ENCODE results near the gene SLAMF6.
A peak's percentile ranks its signal among the peaks of the same experiment; 100 is the strongest.

The SLAMF6 gene

GRCh38 chr1:160541622-160542302, 18.7 kb upstream of the SLAMF6 start:
- Histone ChIP-seq H3K36me3 (ENCODE audit: insufficient read depth) (no peaks in the 10 kb centered on the region), H3K27me3 (ENCODE audit: insufficient read depth, low read depth) (no peaks in the 10 kb centered on the region), H3K4me3 (IDR thresholded peaks at IDR 0.05; ENCODE audit: insufficient read depth, low read depth, low read length) (no peak overlapping the region), H2AFZ (ENCODE audit: low read depth) (no peak overlapping the region), H3K4me2 (no peak overlapping the region), H3K79me2 (ENCODE audit: insufficient read depth, low read depth) (no peaks in the 10 kb centered on the region), H4K20me1 (ENCODE audit: insufficient read depth) (no peaks in the 10 kb centered on the region), H3K4me1 (ENCODE audit: low read depth, poor library complexity, severe bottlenecking) (peaks cover 25% of the 10 kb centered on the region), H3K9ac (no peak overlapping the region), H3K27ac (no peak overlapping the region)
- TF ChIP-seq CTCF (conservative IDR thresholded peaks at IDR 0.05; ENCODE audit: low read depth, low read length): no peak

- H3K79me2 ChIP-seq (ENCODE audit: insufficient read depth, low read depth): no peaks in the 10 kb centered on the region
- no peaks in the 10 kb centered on the region for H3K36me3 ChIP-seq (ENCODE audit: insufficient read depth)
- no peaks in the 10 kb centered on the region for H4K20me1 ChIP-seq (ENCODE audit: insufficient read depth)
- H3K4me3 ChIP-seq (IDR thresholded peaks at IDR 0.05; ENCODE audit: insufficient read depth, low read depth, low read length): no peak overlapping the region
- H3K4me1 ChIP-seq (ENCODE audit: low read depth, poor library complexity, severe bottlenecking): peaks cover 25% of the 10 kb centered on the region
- no peak for TF ChIP-seq CTCF (conservative IDR thresholded peaks at IDR 0.05; ENCODE audit: low read depth, low read length)
- H3K4me2 ChIP-seq: peak overlapping the region; percentile 7; the same call in 1 of the 2 replicates
- peak overlapping the region; percentile 8; the same call in 1 of the 2 replicates for H3K27ac ChIP-seq
- H3K27me3 ChIP-seq (ENCODE audit: insufficient read depth, low read depth): no peaks in the 10 kb centered on the region
- peak overlapping the region; percentile 26 for H2AFZ ChIP-seq (ENCODE audit: low read depth)
- no peak overlapping the region for H3K9ac ChIP-seq
Measured at GRCh38 chr1:160540859-160541233, 17.8 kb upstream of the SLAMF6 start.

- no peak for TF ChIP-seq CTCF (conservative IDR thresholded peaks at IDR 0.05; ENCODE audit: low read depth, low read length)
- H3K9ac ChIP-seq: no peak overlapping the region
- H3K27me3 ChIP-seq (ENCODE audit: insufficient read depth, low read depth): no peaks in the 10 kb centered on the region
- no peaks in the 10 kb centered on the region for H3K36me3 ChIP-seq (ENCODE audit: insufficient read depth)
- H3K27ac ChIP-seq: peak overlapping the region; percentile 8; the same call in 1 of the 2 replicates
- H3K79me2 ChIP-seq (ENCODE audit: insufficient read depth, low read depth): no peaks in the 10 kb centered on the region
- no peaks in the 10 kb centered on the region for H4K20me1 ChIP-seq (ENCODE audit: insufficient read depth)
- peak overlapping the region; percentile 26 for H2AFZ ChIP-seq (ENCODE audit: low read depth)
- H3K4me3 ChIP-seq (IDR thresholded peaks at IDR 0.05; ENCODE audit: insufficient read depth, low read depth, low read length): no peak overlapping the region
- peaks cover 25% of the 10 kb centered on the region for H3K4me1 ChIP-seq (ENCODE audit: low read depth, poor library complexity, severe bottlenecking)
- peak overlapping the region; percentile 7; the same call in 1 of the 2 replicates for H3K4me2 ChIP-seq
Measured at GRCh38 chr1:160539990-160540858, 17.2 kb upstream of the SLAMF6 start.

- 0 out of 2 replicates have a peak overlapping the region, but pooled peaks have one; percentile 7 for H3K4me2 ChIP-seq
Measured at GRCh38 chr1:160539684-160539989, 16.6 kb upstream of the SLAMF6 start.

More at GRCh38 chr1:160539684-160539989, 16.6 kb upstream of the SLAMF6 start:
- Histone ChIP-seq H3K27ac (no peak overlapping the region), H3K36me3 (ENCODE audit: insufficient read depth) (no peaks in the 10 kb centered on the region), H2AFZ (ENCODE audit: low read depth) (peak overlapping the region; percentile 26; the same call in 1 of the 2 replicates), H3K27me3 (ENCODE audit: insufficient read depth, low read depth) (no peaks in the 10 kb centered on the region), H3K9ac (no peak overlapping the region), H4K20me1 (ENCODE audit: insufficient read depth) (no peaks in the 10 kb centered on the region), H3K4me3 (IDR thresholded peaks at IDR 0.05; ENCODE audit: insufficient read depth, low read depth, low read length) (peak overlapping the region; percentile 11), H3K4me1 (ENCODE audit: low read depth, poor library complexity, severe bottlenecking) (peaks cover 25% of the 10 kb centered on the region), H3K79me2 (ENCODE audit: insufficient read depth, low read depth) (no peaks in the 10 kb centered on the region)
- TF ChIP-seq CTCF (conservative IDR thresholded peaks at IDR 0.05; ENCODE audit: low read depth, low read length): no peak
